GM21528 (cell line): ENCODE data around the gene MTG2.

Source experiments
- ATAC-seq: cut with Tn5 transposase; IDR thresholded peaks from one replicate; pipeline ENCODE4 v1.9.1; 2021; ENCODE audit warnings: mild to moderate bottlenecking, moderate library complexity; ENCODE audit not compliant: unreplicated experiment, low FRiP score

MTG2 gene

GRCh38 chr20:62241506-62241905, 58.7 kb downstream of the MTG2 start:
- no peak for ATAC-seq

GRCh38 chr20:62242176-62242575, 59.3 kb downstream of the MTG2 start:
- ATAC-seq: no peak

- no peak for ATAC-seq
These were observed 60.3 kb downstream of the MTG2 start for GRCh38 chr20:62243106-62243505.

- no peak for ATAC-seq
These were observed 61.2 kb downstream of the MTG2 start for GRCh38 chr20:62243906-62244515.

- no peak for ATAC-seq
These were observed 61.8 kb downstream of the MTG2 start for GRCh38 chr20:62244644-62245108.

- ATAC-seq: no peak
These were observed 63.1 kb downstream of the MTG2 start for GRCh38 chr20:62245911-62246280.

GRCh38 chr20:62246431-62246830, 63.6 kb downstream of the MTG2 start:
- no peak for ATAC-seq

GRCh38 chr20:62246872-62247652, 64.2 kb downstream of the MTG2 start:
- no peak for ATAC-seq

GRCh38 chr20:62248890-62249560, 66.2 kb downstream of the MTG2 start:
- ATAC-seq: no peak

- ATAC-seq: no peak
These were observed 69.6 kb downstream of the MTG2 start for GRCh38 chr20:62252342-62252966.
